GM10266 (cell line): Measurements from ENCODE around the gene HOPX.

Source experiments
- DNase-seq: peaks from one replicate; pipeline ENCODE4 v3.0.0; 2012; ENCODE audit errors: extremely low spot score
- CTCF ChIP-seq: IDR thresholded peaks from 2 replicates; pipeline ENCODE4 v1.5.1; 2012; ENCODE audit warnings: mild to moderate bottlenecking, low read depth; ENCODE audit not compliant: control insufficient read depth, insufficient read depth; ENCODE audit errors: missing control alignments

HOPX gene

GRCh38 chr4:56649445-56650261 is 31.4 kb downstream of the HOPX start:
- no peak for DNase-seq
- no peak for TF ChIP-seq CTCF

- no peak for TF ChIP-seq CTCF
- DNase-seq: no peak
These were observed 32.3 kb downstream of the HOPX start for GRCh38 chr4:56648824-56649151.

- no peak for DNase-seq
These were observed 32.9 kb downstream of the HOPX start for GRCh38 chr4:56648021-56648823.

GRCh38 chr4:56646341-56646740 is 34.8 kb downstream of the HOPX start:
- no peak for DNase-seq
- no peak for TF ChIP-seq CTCF

More at GRCh38 chr4:56648021-56648823, 32.9 kb downstream of the HOPX start:
- TF ChIP-seq CTCF: no peak

- TF ChIP-seq CTCF: no peak
- DNase-seq: no peak
These were observed 37.5 kb downstream of the HOPX start for GRCh38 chr4:56643596-56643995.

- TF ChIP-seq CTCF: no peak
- no peak for DNase-seq
These were observed 39.5 kb downstream of the HOPX start for GRCh38 chr4:56641494-56642051.
